TTC549 (cell line): ENCODE data around the gene ITLN2.
"Not testable (repeated sequence)": the region's sequence is repeated elsewhere in the genome, so short reads cannot be mapped to it uniquely, and the experiment has no call there.

Experiments used
- FAIRE-seq: peaks from 2 replicates; lab custom pipeline; 2012; peaks lifted over from hg19 to GRCh38; lab: Jason Lieb, UNC

ITLN2 gene

DNA sequence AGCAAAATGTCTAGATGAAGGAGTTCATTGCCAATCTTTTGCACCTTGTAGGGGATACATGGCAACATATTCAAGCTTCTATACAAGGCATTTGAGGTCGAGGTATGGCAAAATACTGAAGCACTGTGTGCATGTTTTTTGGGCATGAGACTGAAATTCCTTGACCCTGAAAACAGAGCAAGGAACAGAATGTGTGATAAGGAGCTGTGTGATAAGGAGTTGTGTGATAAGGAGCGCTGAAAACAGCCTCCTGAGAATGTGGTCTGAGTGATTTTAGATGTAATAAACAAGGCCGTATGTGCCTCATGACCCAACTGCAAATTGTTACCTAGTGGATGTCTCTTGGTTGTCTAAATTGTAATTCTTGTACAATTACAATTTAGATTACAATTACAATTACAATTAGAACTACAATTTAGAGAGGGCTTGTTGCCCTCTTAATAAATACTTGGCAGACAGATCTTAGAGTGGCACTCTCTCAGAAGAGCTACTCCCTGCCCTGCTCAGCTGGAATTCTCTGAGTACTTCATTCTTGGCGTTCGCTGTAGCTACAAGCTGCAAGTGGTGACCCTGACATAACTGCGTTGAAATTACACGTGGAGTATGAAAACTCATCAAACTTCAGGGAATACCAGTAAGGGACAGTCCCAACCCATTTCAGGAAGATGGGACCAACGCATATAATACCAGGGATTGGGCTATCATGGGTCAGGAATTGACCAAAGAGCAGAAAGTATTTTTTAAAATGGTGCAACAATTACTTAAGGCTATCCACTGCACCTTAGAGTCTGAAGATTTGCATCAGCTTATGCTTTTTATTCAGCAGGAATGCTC is 49.6 kb downstream of the ITLN2 start:
- no peak for FAIRE-seq

DNA sequence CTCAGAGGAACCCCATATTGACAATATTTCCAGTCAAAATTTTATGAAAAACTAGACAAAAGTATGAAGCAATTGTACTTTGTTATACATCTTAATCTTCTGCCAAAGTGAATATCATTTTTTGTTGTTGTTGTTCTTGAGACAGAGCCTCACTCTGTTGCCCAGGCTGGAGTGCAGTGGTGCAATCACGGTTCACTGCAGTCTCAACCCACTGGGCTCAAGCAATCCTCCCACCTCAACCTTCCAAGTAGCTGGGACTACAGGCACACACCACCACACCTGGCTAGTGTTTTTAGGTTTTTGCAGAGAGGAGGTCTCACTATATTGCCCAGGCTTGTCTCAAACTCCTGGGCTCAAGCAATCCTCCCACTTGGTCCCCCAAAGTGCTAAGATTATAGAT is 52.4 kb downstream of the ITLN2 start:
- not testable (repeated sequence) for FAIRE-seq

DNA sequence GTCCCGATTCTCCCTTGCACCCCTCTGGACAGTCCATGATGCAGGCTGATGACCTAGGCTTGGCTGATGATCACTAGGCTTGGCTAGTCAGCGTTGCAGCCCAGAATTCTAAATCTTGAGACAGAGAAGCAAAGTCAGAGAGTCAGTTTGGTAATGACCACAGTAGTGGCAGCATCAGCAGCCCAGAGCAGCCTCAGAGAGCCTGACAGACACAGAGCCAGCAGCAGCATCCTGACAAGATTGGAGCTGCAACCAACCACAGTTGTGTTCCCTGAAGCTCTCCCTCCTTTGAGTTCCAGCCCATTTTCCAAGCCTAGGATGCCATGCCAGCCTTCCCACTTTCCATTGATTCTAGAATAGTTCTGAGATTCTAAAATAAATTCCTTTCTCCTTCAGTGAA is 52.8 kb downstream of the ITLN2 start:
- no peak for FAIRE-seq

DNA sequence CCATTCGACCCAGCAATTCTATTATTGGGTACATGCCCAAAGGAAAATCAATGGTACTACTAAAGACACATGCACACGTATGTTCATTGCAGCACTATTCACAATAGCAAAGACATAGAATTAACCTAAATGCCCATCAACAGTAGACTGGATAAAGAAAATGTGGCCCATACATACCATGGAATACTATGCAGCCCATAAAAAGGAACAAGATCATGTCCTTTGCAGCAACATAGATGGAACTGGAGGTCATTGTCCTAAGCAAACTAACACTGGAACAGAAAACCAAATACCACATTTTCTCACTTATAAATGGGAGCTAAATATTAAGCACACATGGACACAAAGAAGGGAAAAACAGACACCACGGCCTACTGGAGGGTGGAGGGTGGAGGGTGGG is 53.9 kb downstream of the ITLN2 start:
- not testable (repeated sequence) for FAIRE-seq
